CD14-positive monocyte (primary cell): ENCODE data around the gene ADA. TPM values are rescaled to one million over a fixed set of nuclear protein-coding genes. Genes with fewer than 3 reads are reported as not detected.

Experiments
- DNase-seq, 3 donors: peaks; one replicate each; pipeline ENCODE4 v3.0.0-alpha.2; 2011 to 2022
- H2AFZ ChIP-seq: 2 replicates; pipeline ENCODE4 v1.6.0; 2012; ENCODE audit warnings: mild to moderate bottlenecking, low read depth, low read length, inconsistent platforms; ENCODE audit not compliant: insufficient read depth, poor library complexity, severe bottlenecking
- H3K27ac ChIP-seq, 2 donors: 1 replicate in 1 of 2; 2 replicates in 1 of 2; pipeline ENCODE4 v1.5.1; 2012 to 2013; ENCODE audit warnings: low read length in 2 of 2, control low read depth in 1 of 2, inconsistent platforms in 1 of 2, low read depth in 1 of 2, mild to moderate bottlenecking in 1 of 2
- H3K27me3 ChIP-seq, 2 donors: one replicate each; pipeline versions ENCODE4 v1.6.0 to v1.6.1; 2011 to 2013; ENCODE audit warnings: low read length in 2 of 2; ENCODE audit not compliant: control insufficient read depth in 2 of 2, insufficient read depth in 2 of 2
- H3K36me3 ChIP-seq, 2 donors: replicated peaks in 1 of 2; 1 replicate in 1 of 2; 2 replicates in 1 of 2; pipeline versions ENCODE4 v1.5.1 to v1.6.1; 2012 to 2013; ENCODE audit warnings: low read length in 2 of 2, control low read depth in 1 of 2, inconsistent platforms in 1 of 2, mild to moderate bottlenecking in 1 of 2; ENCODE audit not compliant: insufficient read depth in 2 of 2, control insufficient read depth in 1 of 2
- H3K4me1 ChIP-seq, 2 donors: 1 replicate in 1 of 2; 2 replicates in 1 of 2; pipeline versions ENCODE4 v1.5.1 to v1.6.1; 2012 to 2013; ENCODE audit warnings: low read length in 2 of 2, control low read depth in 1 of 2, inconsistent platforms in 1 of 2, mild to moderate bottlenecking in 1 of 2, moderate library complexity in 1 of 2; ENCODE audit not compliant: insufficient read depth in 2 of 2, control insufficient read depth in 1 of 2
- H3K4me2 ChIP-seq: replicated peaks from 2 replicates; pipeline ENCODE3; 2012; ENCODE audit warnings: low read length, moderate library complexity, mild to moderate bottlenecking; ENCODE audit not compliant: poor library complexity, severe bottlenecking; ENCODE audit errors: extremely low read depth
- H3K4me3 ChIP-seq, 3 experiments: fragments of 200-600 bp in 1 of 3; sonication (generic) in 1 of 3; replicated peaks in 1 of 3; 1 replicate in 2 of 3; 2 replicates in 1 of 3; pipeline ENCODE4 v1.5.1; 2011 to 2013; ENCODE audit warnings: low read length in 3 of 3, mild to moderate bottlenecking in 3 of 3, control low read depth in 2 of 3, low read depth in 2 of 3, inconsistent platforms in 1 of 3, moderate library complexity in 1 of 3
- H3K79me2 ChIP-seq: 2 replicates; pipeline ENCODE4 v1.6.0; 2012; ENCODE audit warnings: mild to moderate bottlenecking, control low read depth, inconsistent platforms, low read length, moderate library complexity; ENCODE audit not compliant: insufficient read depth
- H3K9ac ChIP-seq: 2 replicates; pipeline ENCODE4 v1.6.0; 2017; ENCODE audit warnings: low read length, mild to moderate bottlenecking; ENCODE audit not compliant: insufficient read depth, poor library complexity, severe bottlenecking
- H3K9me3 ChIP-seq, 2 donors: replicated peaks in 1 of 2; 1 replicate in 1 of 2; 2 replicates in 1 of 2; pipeline versions ENCODE4 v1.5.1 to v1.6.1; 2012 to 2013; ENCODE audit warnings: low read length in 2 of 2, control low read depth in 1 of 2; ENCODE audit not compliant: control insufficient read depth in 1 of 2, insufficient read depth in 1 of 2
- H4K20me1 ChIP-seq: 2 replicates; pipeline ENCODE4 v1.6.0; 2012; ENCODE audit warnings: mild to moderate bottlenecking, low read length, control low read depth, moderate library complexity; ENCODE audit not compliant: insufficient read depth
- H3K27ac Mint-ChIP-seq, 7 donors: one replicate each; pipeline ENCODE4 v1.8.0; 2020; ENCODE audit warnings: mild to moderate bottlenecking in 7 of 7, mixed read lengths in 7 of 7, moderate library complexity in 6 of 7, inconsistent platforms in 2 of 7
- H3K27me3 Mint-ChIP-seq, 3 donors: one replicate each; pipeline ENCODE4 v1.8.0; 2021 to 2022; ENCODE audit warnings: low read depth in 3 of 3, mild to moderate bottlenecking in 3 of 3, mixed read lengths in 3 of 3, moderate library complexity in 3 of 3, inconsistent platforms in 1 of 3
- H3K36me3 Mint-ChIP-seq, 2 donors: one replicate each; pipeline ENCODE4 v1.8.0; 2020; ENCODE audit warnings: mixed read lengths in 2 of 2, inconsistent platforms in 1 of 2, mild to moderate bottlenecking in 1 of 2
- H3K4me1 Mint-ChIP-seq: one replicate; pipeline ENCODE4 v1.8.0; 2020; ENCODE audit warnings: mild to moderate bottlenecking, mixed read lengths
- H3K4me3 Mint-ChIP-seq, 2 donors: one replicate each; pipeline ENCODE4 v1.8.0; 2020; ENCODE audit warnings: mild to moderate bottlenecking in 2 of 2, mixed read lengths in 2 of 2, moderate library complexity in 1 of 2
- H3K9me3 Mint-ChIP-seq, 7 donors: one replicate each; pipeline ENCODE4 v1.8.0; 2020 to 2022; ENCODE audit warnings: mixed read lengths in 7 of 7, mild to moderate bottlenecking in 6 of 7, moderate library complexity in 6 of 7, inconsistent platforms in 2 of 7
- WGBS: methylation state at CpG from one replicate; pipeline ENCODE4 v1.1.5; 2013; ENCODE audit warnings: missing lambda C conversion rate; ENCODE audit not compliant: insufficient coverage; 5-methylcytosine and 5-hydroxymethylcytosine counted together
- intact Hi-C, 2 donors: fragments of 100-400 bp; cut with micrococcal nuclease; formaldehyde crosslinking; loops; one replicate each; pipeline versions ENCODE4 v1.15.0 to v1.15.1; 2023
- polyA plus RNA-seq, 3 donors: library from polyadenylated mRNA; depleted of rRNA in 1 of 3; unstranded in 2 of 3; stranded (reverse) in 1 of 3; fragments of 300-500 nt in 2 of 3; fragments of >200 nt in 1 of 3; fragmentation: Illumina TruSeq in 2 of 3; gene quantifications; 1 replicate in 2 of 3; 2 replicates in 1 of 3; pipeline ENCODE4 v1.2.3, GENCODE V29; 2012 to 2021
- TF ChIP-seq, protein P1 (sequence below): fragments of 200-600 bp; IDR thresholded peaks from one replicate; pipeline ENCODE4 v1.8.0; 2022; ENCODE audit warnings: antibody characterized with exemption, mild to moderate bottlenecking

The ADA gene
- polyA plus RNA-seq, 3 donors: 11.1 to 17.2 (median 15.6) TPM

DNA sequence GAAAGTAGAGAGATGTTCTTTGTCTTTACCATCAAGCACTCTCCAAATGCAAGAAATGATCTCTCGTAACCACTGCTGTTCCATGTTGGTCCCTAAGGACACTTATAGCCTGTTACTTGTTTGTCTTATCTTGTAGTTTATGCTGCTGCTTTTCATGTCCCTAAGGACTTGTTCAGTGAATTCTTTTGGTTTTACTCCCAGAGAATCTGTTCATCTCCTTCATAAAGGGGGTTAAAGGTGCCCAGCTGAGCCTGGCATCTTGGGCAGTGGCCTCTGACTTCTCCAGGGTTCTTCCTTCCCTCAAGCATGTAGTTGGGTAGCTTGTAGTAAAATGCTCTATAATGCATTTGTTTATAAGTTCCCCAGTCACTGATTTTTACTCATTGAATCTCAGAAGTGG, 70.0 kb downstream of the ADA start:
- no peaks in the 10 kb centered on the region for H3K27me3 ChIP-seq
- H3K9me3 Mint-ChIP-seq: no peaks in the 10 kb centered on the region
- H3K4me3 ChIP-seq: no peak overlapping the region
- H3K36me3 Mint-ChIP-seq: no peaks in the 10 kb centered on the region
- peaks cover 0 to 2% (median 0%) of the 10 kb centered on the region in 3 donors for H3K27me3 Mint-ChIP-seq
- intact Hi-C loops: no loop called here
- H3K27ac Mint-ChIP-seq: no peak overlapping the region
- no peak overlapping the region for H3K9ac ChIP-seq
- TF ChIP-seq, protein P1, sequence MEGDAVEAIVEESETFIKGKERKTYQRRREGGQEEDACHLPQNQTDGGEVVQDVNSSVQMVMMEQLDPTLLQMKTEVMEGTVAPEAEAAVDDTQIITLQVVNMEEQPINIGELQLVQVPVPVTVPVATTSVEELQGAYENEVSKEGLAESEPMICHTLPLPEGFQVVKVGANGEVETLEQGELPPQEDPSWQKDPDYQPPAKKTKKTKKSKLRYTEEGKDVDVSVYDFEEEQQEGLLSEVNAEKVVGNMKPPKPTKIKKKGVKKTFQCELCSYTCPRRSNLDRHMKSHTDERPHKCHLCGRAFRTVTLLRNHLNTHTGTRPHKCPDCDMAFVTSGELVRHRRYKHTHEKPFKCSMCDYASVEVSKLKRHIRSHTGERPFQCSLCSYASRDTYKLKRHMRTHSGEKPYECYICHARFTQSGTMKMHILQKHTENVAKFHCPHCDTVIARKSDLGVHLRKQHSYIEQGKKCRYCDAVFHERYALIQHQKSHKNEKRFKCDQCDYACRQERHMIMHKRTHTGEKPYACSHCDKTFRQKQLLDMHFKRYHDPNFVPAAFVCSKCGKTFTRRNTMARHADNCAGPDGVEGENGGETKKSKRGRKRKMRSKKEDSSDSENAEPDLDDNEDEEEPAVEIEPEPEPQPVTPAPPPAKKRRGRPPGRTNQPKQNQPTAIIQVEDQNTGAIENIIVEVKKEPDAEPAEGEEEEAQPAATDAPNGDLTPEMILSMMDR: no peak
- peaks cover 50% of the 10 kb centered on the region for H3K4me1 Mint-ChIP-seq
- H3K36me3 ChIP-seq: no peaks in the 10 kb centered on the region
- no peak for DNase-seq
- no peaks in the 10 kb centered on the region for H3K9me3 ChIP-seq
- WGBS: no CpG with 5 or more reads among the region's 1 CpG
- no peaks in the 10 kb centered on the region for H3K79me2 ChIP-seq
- H4K20me1 ChIP-seq: no peaks in the 10 kb centered on the region
- H3K4me1 ChIP-seq: peaks cover 29 to 33% of the 10 kb centered on the region in 2 donors
- H3K4me3 Mint-ChIP-seq: no peak overlapping the region
- H3K27ac ChIP-seq: no peak overlapping the region
- H2AFZ ChIP-seq: no peak overlapping the region
- no peak overlapping the region for H3K4me2 ChIP-seq

DNA sequence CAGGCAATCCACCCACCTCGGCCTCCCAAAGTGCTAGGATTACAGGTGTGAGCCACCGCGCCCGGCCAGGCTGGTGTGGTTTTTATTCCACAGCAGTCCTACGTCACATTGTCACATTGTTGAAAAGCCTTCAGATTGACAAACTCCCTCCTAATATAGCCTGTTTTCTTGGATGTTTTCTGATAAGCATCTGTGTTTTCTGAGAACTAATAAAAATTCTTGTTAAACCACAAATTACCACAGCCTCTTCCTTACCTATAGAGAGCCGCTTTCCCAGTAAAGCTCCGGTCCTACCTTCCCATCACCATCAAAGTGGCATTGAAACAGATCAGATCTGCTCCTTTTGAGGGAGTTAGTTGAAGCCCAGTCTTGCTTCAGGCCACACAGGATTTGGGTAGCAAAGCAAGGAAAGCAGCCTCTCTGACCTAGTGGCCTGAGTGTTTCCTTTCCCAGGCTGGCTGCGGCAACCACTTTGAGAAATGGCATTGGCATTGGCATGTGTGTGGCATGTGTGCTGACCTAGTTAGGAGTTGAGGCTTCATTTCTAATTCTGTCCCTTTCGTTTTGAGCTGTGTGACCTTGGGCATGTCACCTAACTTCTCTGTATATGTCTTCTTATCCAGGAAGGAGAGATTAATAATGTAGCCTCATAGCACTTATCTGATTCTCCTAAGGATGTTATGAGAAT, 70.8 kb downstream of the ADA start:
- Histone ChIP-seq H3K4me1 (peaks cover 32 to 33% of the 10 kb centered on the region in 2 donors), H4K20me1 (no peaks in the 10 kb centered on the region), H3K9me3 (no peaks in the 10 kb centered on the region), H3K79me2 (no peaks in the 10 kb centered on the region), H3K4me2 (no peak overlapping the region), H3K27ac (no peak overlapping the region), H3K27me3 (no peaks in the 10 kb centered on the region), H3K4me3 (no peak overlapping the region), H3K36me3 (no peaks in the 10 kb centered on the region), H3K9ac (no peak overlapping the region), H2AFZ (no peak overlapping the region)
- intact Hi-C loops: no loop called here
- WGBS: no CpG with 5 or more reads among the region's 9 CpGs
- TF ChIP-seq, protein P1: no peak
- H3K27me3 Mint-ChIP-seq: peaks cover 0 to 2% (median 0%) of the 10 kb centered on the region in 3 donors
- H3K9me3 Mint-ChIP-seq: peaks cover 0 to 2% (median 0%) of the 10 kb centered on the region in 7 donors
- H3K4me1 Mint-ChIP-seq: peaks cover 50% of the 10 kb centered on the region
- H3K27ac Mint-ChIP-seq: peak overlapping the region in 1 of 7 donors; percentile 63
- no peak overlapping the region for H3K4me3 Mint-ChIP-seq
- H3K36me3 Mint-ChIP-seq: no peaks in the 10 kb centered on the region
- DNase-seq: no peak
